Gastrocnemius medialis (tissue), 4 donors: Measurements from ENCODE around the gene PPP1R37.

ENCODE experiments used
- CTCF ChIP-seq, 5 experiments: fragments of 450-650 bp in 3 of 5; fragments of 200-600 bp in 2 of 5; sonication (generic) in 2 of 5; IDR thresholded peaks in 4 of 5; conservative IDR thresholded peaks in 1 of 5; 1 replicate in 4 of 5; 2 replicates in 1 of 5; pipeline ENCODE4 v1.5.1; 2016 to 2019; ENCODE audit warnings: antibody characterized with exemption in 5 of 5, mild to moderate bottlenecking in 3 of 5, moderate library complexity in 3 of 5
- POLR2A ChIP-seq, 2 donors: fragments of 450-650 bp; IDR thresholded peaks; one replicate each; pipeline ENCODE4 v1.6.1; 2017; ENCODE audit warnings: antibody characterized with exemption in 2 of 2, mild to moderate bottlenecking in 2 of 2, moderate library complexity in 2 of 2

GRCh38 chr19:45121827-45122345, 28.9 kb downstream of the PPP1R37 start:
- TF ChIP-seq CTCF (IDR thresholded peaks at IDR 0.05 in 4 of 5, conservative IDR thresholded peaks at IDR 0.05 in 1 of 5) (no peak), POLR2A (IDR thresholded peaks at IDR 0.05) (no peak)
